ENCODE results near the gene LSM14A.
"Not testable (repeated sequence)": the region's sequence is repeated elsewhere in the genome, so short reads cannot be mapped to it uniquely, and the experiment has no call there.

Gene LSM14A

GRCh38 chr19:34173193-34173956, 1.1 kb downstream of the LSM14A start:
- no peak for TF ChIP-seq EZH2phosphoT487 (conservative IDR thresholded peaks at IDR 0.05; ENCODE audit: low read length)
- TF ChIP-seq, protein P1, sequence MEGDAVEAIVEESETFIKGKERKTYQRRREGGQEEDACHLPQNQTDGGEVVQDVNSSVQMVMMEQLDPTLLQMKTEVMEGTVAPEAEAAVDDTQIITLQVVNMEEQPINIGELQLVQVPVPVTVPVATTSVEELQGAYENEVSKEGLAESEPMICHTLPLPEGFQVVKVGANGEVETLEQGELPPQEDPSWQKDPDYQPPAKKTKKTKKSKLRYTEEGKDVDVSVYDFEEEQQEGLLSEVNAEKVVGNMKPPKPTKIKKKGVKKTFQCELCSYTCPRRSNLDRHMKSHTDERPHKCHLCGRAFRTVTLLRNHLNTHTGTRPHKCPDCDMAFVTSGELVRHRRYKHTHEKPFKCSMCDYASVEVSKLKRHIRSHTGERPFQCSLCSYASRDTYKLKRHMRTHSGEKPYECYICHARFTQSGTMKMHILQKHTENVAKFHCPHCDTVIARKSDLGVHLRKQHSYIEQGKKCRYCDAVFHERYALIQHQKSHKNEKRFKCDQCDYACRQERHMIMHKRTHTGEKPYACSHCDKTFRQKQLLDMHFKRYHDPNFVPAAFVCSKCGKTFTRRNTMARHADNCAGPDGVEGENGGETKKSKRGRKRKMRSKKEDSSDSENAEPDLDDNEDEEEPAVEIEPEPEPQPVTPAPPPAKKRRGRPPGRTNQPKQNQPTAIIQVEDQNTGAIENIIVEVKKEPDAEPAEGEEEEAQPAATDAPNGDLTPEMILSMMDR (IDR thresholded peaks at IDR 0.05; ENCODE audit: insufficient read depth, low read length, poor library complexity, severe bottlenecking), result no peak
- Histone ChIP-seq H3K4me2 (ENCODE audit: low read depth, low read length, poor library complexity, severe bottlenecking) (peak overlapping the region; percentile 97), H3K36me3 (ENCODE audit: low read length) (peaks cover 11% of the 10 kb centered on the region), H3K9me3 (ENCODE audit: insufficient read depth, low read length) (no peaks in the 10 kb centered on the region), H3F3A (ENCODE audit: insufficient read depth) (peaks cover 30% of the 10 kb centered on the region), H3K9me2 (replicated peaks; ENCODE audit: insufficient read depth, low read length) (no peaks in the 10 kb centered on the region), H3K27me3 (ENCODE audit: low read length) (no peaks in the 10 kb centered on the region), H3K79me2 (ENCODE audit: insufficient read depth, low read length) (peaks cover 60% of the 10 kb centered on the region), H3K27ac (ENCODE audit: low read depth, low read length) (peak overlapping the region; percentile 82), H4K20me1 (ENCODE audit: low read depth, low read length) (peaks cover 32% of the 10 kb centered on the region), H2AFZ (ENCODE audit: low read depth, low read length, severe bottlenecking) (no peak overlapping the region), H3K9ac (ENCODE audit: low read length) (peak overlapping the region; percentile 99), H3K4me3 (ENCODE audit: insufficient read depth, low read length, poor library complexity, severe bottlenecking) (peak overlapping the region; percentile 70)

DNA sequence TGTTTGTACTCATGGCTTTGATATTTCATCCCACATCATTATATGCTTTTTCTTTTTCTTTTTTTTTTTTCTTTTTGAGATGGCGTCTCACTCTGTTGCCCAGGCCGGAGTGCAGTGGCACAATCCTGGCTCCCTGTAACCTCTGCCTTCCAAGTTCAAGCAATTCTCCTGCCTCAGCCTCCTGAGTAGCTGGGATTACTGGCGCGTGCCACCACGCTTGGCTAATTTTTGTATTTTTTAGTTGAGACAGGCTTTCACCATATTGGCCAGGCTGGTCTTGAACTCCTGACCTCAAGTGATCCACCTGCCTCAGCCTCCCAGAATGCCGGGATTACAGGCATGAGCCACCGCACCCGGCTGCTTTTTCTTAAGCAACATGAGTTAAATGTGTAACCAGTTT, 2.9 kb downstream of the LSM14A start:
- peak overlapping the region; percentile 99 for H3K9ac ChIP-seq (ENCODE audit: low read length)

GRCh38 chr19:34176581-34176980, 4.3 kb downstream of the LSM14A start:
- Histone ChIP-seq H2AFZ (ENCODE audit: low read depth, low read length, severe bottlenecking) (no peak overlapping the region), H3K27me3 (ENCODE audit: low read length) (no peaks in the 10 kb centered on the region), H3K9me3 (ENCODE audit: insufficient read depth, low read length) (no peaks in the 10 kb centered on the region), H3K79me2 (ENCODE audit: insufficient read depth, low read length) (peaks cover 92% of the 10 kb centered on the region), H3K4me2 (ENCODE audit: low read depth, low read length, poor library complexity, severe bottlenecking) (peak overlapping the region; percentile 97), H4K20me1 (ENCODE audit: low read depth, low read length) (peaks cover 62% of the 10 kb centered on the region), H3F3A (ENCODE audit: insufficient read depth) (peaks cover 31% of the 10 kb centered on the region), H3K36me3 (ENCODE audit: low read length) (peaks cover 13% of the 10 kb centered on the region), H3K9ac (ENCODE audit: low read length) (peak overlapping the region; percentile 99), H3K27ac (ENCODE audit: low read depth, low read length) (peak overlapping the region; percentile 82; the same call in 1 of the 2 replicates), H3K9me2 (replicated peaks; ENCODE audit: insufficient read depth, low read length) (no peaks in the 10 kb centered on the region), H3K4me3 (ENCODE audit: insufficient read depth, low read length, poor library complexity, severe bottlenecking) (peak overlapping the region; percentile 70)
- TF ChIP-seq EZH2phosphoT487 (conservative IDR thresholded peaks at IDR 0.05; ENCODE audit: low read length), result no peak
- TF ChIP-seq, protein P1 (IDR thresholded peaks at IDR 0.05; ENCODE audit: insufficient read depth, low read length, poor library complexity, severe bottlenecking), result no peak

More for the DNA sequence above, 2.9 kb downstream of the LSM14A start:
- H3F3A ChIP-seq (ENCODE audit: insufficient read depth), result peaks cover 34% of the 10 kb centered on the region
- peak overlapping the region; percentile 97 for H3K4me2 ChIP-seq (ENCODE audit: low read depth, low read length, poor library complexity, severe bottlenecking)
- H3K27ac ChIP-seq (ENCODE audit: low read depth, low read length), result peak overlapping the region; percentile 82
- not testable (repeated sequence) for H2AFZ ChIP-seq (ENCODE audit: low read depth, low read length, severe bottlenecking); H3K27me3 ChIP-seq (ENCODE audit: low read length); H3K9me3 ChIP-seq (ENCODE audit: insufficient read depth, low read length); H3K9me2 ChIP-seq (replicated peaks; ENCODE audit: insufficient read depth, low read length)
- H3K36me3 ChIP-seq (ENCODE audit: low read length), result peaks cover 13% of the 10 kb centered on the region
- H3K79me2 ChIP-seq (ENCODE audit: insufficient read depth, low read length), result peaks cover 78% of the 10 kb centered on the region
- peak overlapping the region; percentile 70 for H3K4me3 ChIP-seq (ENCODE audit: insufficient read depth, low read length, poor library complexity, severe bottlenecking)
- peaks cover 49% of the 10 kb centered on the region for H4K20me1 ChIP-seq (ENCODE audit: low read depth, low read length)

- Histone ChIP-seq H3K4me3 (ENCODE audit: insufficient read depth, low read length, poor library complexity, severe bottlenecking) (no peak overlapping the region), H3K36me3 (ENCODE audit: low read length) (peaks cover 19% of the 10 kb centered on the region), H3K4me2 (ENCODE audit: low read depth, low read length, poor library complexity, severe bottlenecking) (peak overlapping the region; percentile 97), H3K27me3 (ENCODE audit: low read length) (no peaks in the 10 kb centered on the region), H3K9me2 (replicated peaks; ENCODE audit: insufficient read depth, low read length) (no peaks in the 10 kb centered on the region), H3K27ac (ENCODE audit: low read depth, low read length) (peak overlapping the region; percentile 44), H3K9me3 (ENCODE audit: insufficient read depth, low read length) (no peaks in the 10 kb centered on the region), H3F3A (ENCODE audit: insufficient read depth) (peaks cover 31% of the 10 kb centered on the region), H3K79me2 (ENCODE audit: insufficient read depth, low read length) (peaks cover 100% of the 10 kb centered on the region), H4K20me1 (ENCODE audit: low read depth, low read length) (peaks cover 73% of the 10 kb centered on the region), H3K9ac (ENCODE audit: low read length) (no peak overlapping the region), H2AFZ (ENCODE audit: low read depth, low read length, severe bottlenecking) (no peak overlapping the region)
- TF ChIP-seq, protein P1 (IDR thresholded peaks at IDR 0.05; ENCODE audit: insufficient read depth, low read length, poor library complexity, severe bottlenecking), result no peak
- TF ChIP-seq EZH2phosphoT487 (conservative IDR thresholded peaks at IDR 0.05; ENCODE audit: low read length), result no peak
Measured at GRCh38 chr19:34178274-34178610, 5.9 kb downstream of the LSM14A start.

All from SU-DHL-6 (cell line).